Stomach (tissue), 4 donors: ENCODE results near the gene ARHGEF10L.
A peak's percentile ranks its signal among the peaks of the same experiment; 100 is the strongest.

Source experiments
- POLR2A ChIP-seq, 4 donors: fragments of 450-650 bp; IDR thresholded peaks; one replicate each; pipeline ENCODE4 v1.6.1; 2016; ENCODE audit warnings: antibody characterized with exemption in 4 of 4, control low read depth in 2 of 4, mild to moderate bottlenecking in 1 of 4, moderate library complexity in 1 of 4
- POLR2AphosphoS5 ChIP-seq, 3 donors: sonication (generic); formaldehyde crosslinking; IDR thresholded peaks; one replicate each; pipeline ENCODE4 v1.6.1; 2016; ENCODE audit warnings: antibody characterized with exemption in 3 of 3
- TF ChIP-seq, protein P1 (sequence below), 7 experiments: fragments of 450-650 bp in 4 of 7; fragments of 200-600 bp in 3 of 7; sonication (generic) in 3 of 7; IDR thresholded peaks; one replicate each; pipeline ENCODE4 v1.5.1; 2016 to 2019; ENCODE audit warnings: antibody characterized with exemption in 7 of 7, control low read depth in 2 of 7, mild to moderate bottlenecking in 1 of 7

DNA sequence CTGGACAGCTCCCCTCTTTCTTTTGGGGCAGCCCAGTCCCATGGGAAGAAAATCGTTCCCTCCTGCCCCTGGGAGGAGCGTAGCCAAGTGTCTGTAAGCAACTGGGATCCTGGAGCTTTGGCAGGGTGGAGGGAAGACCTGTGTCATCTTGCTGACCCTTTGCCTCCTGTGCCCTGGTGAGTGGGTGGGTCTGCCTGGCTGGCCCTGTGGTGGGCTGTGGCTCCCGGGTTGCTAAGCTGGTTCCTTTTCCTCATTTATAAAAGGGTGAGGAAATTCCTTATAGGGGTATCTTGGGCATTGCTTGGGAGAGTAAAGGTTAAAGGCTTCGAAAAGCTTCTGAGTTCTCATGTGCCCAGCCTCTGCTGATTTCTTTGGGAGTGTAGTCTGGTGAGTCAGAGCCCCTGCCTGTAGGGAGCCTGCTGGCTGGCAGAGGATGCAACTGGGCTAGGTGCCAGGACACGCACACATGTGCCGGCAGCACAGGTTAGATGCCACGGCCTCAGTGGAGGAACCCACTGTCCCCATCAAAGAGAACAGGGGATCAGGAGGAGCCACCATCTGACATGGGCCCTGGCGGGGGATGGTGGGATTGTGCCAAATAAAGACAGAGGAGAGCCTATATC, 85.2 kb downstream of the ARHGEF10L start:
- TF ChIP-seq POLR2AphosphoS5 (IDR thresholded peaks at IDR 0.05) (peak; percentile 14 to 41 (median 29)), POLR2A (IDR thresholded peaks at IDR 0.05) (no peak)
- TF ChIP-seq, protein P1, sequence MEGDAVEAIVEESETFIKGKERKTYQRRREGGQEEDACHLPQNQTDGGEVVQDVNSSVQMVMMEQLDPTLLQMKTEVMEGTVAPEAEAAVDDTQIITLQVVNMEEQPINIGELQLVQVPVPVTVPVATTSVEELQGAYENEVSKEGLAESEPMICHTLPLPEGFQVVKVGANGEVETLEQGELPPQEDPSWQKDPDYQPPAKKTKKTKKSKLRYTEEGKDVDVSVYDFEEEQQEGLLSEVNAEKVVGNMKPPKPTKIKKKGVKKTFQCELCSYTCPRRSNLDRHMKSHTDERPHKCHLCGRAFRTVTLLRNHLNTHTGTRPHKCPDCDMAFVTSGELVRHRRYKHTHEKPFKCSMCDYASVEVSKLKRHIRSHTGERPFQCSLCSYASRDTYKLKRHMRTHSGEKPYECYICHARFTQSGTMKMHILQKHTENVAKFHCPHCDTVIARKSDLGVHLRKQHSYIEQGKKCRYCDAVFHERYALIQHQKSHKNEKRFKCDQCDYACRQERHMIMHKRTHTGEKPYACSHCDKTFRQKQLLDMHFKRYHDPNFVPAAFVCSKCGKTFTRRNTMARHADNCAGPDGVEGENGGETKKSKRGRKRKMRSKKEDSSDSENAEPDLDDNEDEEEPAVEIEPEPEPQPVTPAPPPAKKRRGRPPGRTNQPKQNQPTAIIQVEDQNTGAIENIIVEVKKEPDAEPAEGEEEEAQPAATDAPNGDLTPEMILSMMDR (IDR thresholded peaks at IDR 0.05): no peak
